Transverse colon (tissue), 4 donors: ENCODE data around the gene VTCN1.

ENCODE experiments used
- CTCF ChIP-seq, 5 experiments: fragments of 200-600 bp in 3 of 5; fragments of 450-650 bp in 2 of 5; sonication (generic) in 3 of 5; IDR thresholded peaks; 1 replicate in 2 of 5; 2 replicates in 3 of 5; pipeline ENCODE4 v1.5.1; 2016 to 2017; ENCODE audit warnings: antibody characterized with exemption in 5 of 5, inconsistent platforms in 3 of 5, mild to moderate bottlenecking in 2 of 5, moderate library complexity in 1 of 5
- EP300 ChIP-seq: sonication (generic); formaldehyde crosslinking; IDR thresholded peaks from one replicate; pipeline ENCODE4 v1.6.1; 2017; ENCODE audit warnings: antibody characterized with exemption, low read depth
- POLR2A ChIP-seq: fragments of 450-650 bp; IDR thresholded peaks from one replicate; pipeline ENCODE4 v1.6.1; 2016; ENCODE audit warnings: antibody characterized with exemption, mild to moderate bottlenecking, moderate library complexity
- POLR2AphosphoS5 ChIP-seq, 3 donors: sonication (generic); formaldehyde crosslinking; IDR thresholded peaks; one replicate each; pipeline ENCODE4 v1.6.1; 2016; ENCODE audit warnings: antibody characterized with exemption in 3 of 3

GRCh38 chr1:117181630-117182041 is 29.1 kb downstream of the VTCN1 start:
- no peak for TF ChIP-seq CTCF (IDR thresholded peaks at IDR 0.05)
- no peak for TF ChIP-seq POLR2A
- TF ChIP-seq EP300 = no peak
- TF ChIP-seq POLR2AphosphoS5 (IDR thresholded peaks at IDR 0.05) = no peak
